HG03060 (cell line): Measurements from ENCODE around the gene RAPGEF2.
A peak's percentile ranks its signal among the peaks of the same experiment; 100 is the strongest.
"Not testable (repeated sequence)": the region's sequence is repeated elsewhere in the genome, so short reads cannot be mapped to it uniquely, and the experiment has no call there.

ENCODE experiments used
- ATAC-seq: cut with Tn5 transposase; IDR thresholded peaks from one replicate; pipeline ENCODE4 v1.9.1; 2021; ENCODE audit warnings: low read depth, moderate number of reproducible peaks; ENCODE audit not compliant: unreplicated experiment

The RAPGEF2 gene, protein sequence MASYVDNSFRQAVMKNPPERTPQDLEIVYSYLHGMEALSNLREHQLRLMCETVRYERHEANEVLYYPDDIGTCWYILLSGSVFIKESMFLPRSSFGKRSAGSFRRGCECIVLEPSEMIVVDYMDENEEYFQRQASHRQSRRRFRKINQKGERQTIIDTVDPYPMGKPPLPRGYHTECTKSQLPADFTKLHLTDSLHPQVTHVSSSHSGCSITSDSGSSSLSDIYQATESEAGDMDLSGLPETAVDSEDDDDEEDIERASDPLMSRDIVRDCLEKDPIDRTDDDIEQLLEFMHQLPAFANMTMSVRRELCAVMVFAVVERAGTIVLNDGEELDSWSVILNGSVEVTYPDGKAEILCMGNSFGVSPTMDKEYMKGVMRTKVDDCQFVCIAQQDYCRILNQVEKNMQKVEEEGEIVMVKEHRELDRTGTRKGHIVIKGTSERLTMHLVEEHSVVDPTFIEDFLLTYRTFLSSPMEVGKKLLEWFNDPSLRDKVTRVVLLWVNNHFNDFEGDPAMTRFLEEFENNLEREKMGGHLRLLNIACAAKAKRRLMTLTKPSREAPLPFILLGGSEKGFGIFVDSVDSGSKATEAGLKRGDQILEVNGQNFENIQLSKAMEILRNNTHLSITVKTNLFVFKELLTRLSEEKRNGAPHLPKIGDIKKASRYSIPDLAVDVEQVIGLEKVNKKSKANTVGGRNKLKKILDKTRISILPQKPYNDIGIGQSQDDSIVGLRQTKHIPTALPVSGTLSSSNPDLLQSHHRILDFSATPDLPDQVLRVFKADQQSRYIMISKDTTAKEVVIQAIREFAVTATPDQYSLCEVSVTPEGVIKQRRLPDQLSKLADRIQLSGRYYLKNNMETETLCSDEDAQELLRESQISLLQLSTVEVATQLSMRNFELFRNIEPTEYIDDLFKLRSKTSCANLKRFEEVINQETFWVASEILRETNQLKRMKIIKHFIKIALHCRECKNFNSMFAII (N-terminal part only)

GRCh38 chr4:159102622-159103383 is at the start of gene RAPGEF2:
Gene RAPGEF2 (plus strand): TSS chr4:159103079. CDS start chr4:159104163, 1,084 bp downstream.
- ATAC-seq, result peak; percentile 59

DNA sequence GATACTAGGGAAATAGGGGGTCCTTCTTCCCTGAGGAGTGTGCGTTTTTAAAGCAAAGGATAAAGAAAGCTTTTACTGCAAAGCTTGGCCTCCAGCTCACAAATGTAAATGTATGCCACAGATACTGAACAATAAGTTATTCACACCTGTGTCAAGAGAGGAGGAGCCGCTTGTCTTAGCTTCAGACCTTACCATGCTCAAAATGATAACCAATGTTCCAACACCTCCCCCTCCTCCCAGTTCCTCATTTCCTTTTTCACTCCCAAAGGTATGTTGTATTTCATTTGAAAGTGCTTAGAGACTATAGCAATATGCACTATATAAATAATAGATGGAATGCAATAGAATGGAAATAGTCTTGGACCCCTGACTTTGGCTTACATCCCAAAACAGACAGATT is 47.0 kb upstream of the RAPGEF2 start:
- no peak for ATAC-seq

DNA sequence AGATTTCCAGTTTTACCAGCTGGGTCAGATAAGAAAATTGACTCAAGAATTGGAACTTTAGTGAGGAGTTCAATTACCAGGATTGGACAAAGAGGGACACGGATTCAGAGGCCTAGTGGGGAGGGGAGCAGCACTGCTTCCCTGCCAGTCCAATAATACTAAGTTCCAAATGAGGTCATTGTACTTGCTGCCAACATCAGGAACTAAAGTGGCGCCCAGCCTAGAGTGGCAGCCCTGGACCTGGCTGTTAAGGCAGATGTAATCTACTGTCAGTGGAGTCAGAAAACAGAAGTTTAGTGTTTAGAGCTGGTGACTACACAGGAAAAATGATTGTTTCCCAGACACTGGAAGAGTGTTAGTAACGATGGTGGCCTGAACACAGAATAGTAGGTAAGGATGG is 42.7 kb upstream of the RAPGEF2 start:
- no peak for ATAC-seq

DNA sequence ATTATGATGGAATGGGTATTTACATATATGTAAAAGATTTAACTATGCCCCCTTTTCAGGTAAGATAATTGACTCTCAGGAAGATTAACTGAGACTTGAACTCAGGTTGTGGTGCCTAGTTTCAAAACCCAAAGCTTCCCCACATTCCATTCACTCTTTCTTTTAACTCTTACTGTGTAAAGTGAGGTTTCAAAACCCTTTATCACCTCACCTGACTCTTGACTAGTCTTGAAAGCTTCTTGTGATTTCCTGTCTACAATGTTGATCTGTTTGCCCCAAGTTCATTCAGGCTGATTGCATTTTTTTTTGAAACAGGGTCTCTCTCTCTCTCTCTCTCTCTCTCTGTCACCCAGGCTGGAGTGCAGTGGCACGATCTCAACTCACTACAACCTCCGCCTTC is 40.5 kb upstream of the RAPGEF2 start:
- no peak for ATAC-seq

DNA sequence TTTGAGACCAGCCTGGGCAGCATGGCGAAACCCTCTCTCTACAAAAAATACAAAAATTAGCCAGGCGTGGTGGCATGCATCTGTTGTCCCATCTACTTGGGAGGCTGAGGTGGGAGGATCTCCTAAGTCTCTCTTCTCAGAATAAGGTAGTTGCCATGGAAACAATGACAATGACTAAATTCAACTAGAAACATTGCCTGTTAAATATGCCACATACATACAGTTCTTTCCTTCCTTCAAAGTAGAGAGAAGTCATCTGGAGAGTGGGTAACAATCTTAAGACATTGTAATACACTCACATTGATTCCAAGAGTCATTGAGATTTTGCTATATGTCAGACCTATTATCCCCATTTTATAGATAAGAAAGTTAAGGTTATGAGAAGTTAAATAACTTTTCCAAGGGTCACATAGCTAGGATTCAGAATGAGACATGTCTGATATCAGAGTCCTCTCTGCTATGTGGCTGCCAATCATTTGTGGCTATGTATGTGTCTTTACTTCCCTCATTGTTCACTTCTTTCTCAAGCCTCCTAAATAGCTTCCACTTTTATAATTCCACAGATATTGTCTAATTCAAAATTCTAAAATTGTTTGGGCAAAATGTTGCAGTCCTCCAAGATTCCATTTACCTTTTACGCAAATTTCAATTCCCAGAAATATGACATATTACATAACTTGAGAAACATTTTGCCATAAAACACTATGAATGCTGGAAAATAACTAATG is 37.2 kb upstream of the RAPGEF2 start:
- no peak for ATAC-seq

DNA sequence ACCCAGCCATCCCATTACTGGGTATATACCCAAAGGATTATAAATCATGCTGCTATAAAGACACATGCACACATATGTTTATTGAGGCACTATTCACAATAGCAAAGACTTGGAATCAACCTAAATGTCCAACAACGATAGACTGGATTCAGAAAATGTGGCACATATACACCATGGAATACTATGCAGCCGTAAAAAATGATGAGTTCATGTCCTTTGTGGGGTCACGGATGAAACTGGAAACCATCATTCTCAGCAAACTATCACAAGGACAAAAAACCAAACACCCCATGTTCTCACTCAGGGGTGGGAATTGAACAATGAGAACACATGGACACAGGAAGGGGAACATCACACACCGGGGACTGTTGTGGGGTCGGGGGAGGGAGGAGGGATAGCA is 34.7 kb upstream of the RAPGEF2 start:
- ATAC-seq, result not testable (repeated sequence)

DNA sequence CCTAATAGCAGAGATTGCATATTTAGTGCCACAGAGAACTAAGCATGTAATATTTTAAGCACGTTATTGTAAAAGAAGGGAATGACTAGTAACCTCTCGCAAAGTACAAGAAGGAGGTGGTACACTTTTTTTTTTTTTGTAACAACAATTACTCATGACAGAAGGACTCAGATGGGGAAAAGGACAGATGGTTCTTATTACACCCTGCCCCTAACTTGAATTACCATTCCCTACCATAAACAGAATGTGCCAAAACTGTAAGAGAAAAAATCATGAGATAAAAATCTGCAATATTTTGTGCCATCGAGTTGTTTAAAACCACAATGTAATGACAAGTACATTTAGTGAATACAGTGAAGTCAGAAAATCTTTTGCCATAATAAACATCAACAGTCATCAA is 33.0 kb upstream of the RAPGEF2 start:
- no peak for ATAC-seq

DNA sequence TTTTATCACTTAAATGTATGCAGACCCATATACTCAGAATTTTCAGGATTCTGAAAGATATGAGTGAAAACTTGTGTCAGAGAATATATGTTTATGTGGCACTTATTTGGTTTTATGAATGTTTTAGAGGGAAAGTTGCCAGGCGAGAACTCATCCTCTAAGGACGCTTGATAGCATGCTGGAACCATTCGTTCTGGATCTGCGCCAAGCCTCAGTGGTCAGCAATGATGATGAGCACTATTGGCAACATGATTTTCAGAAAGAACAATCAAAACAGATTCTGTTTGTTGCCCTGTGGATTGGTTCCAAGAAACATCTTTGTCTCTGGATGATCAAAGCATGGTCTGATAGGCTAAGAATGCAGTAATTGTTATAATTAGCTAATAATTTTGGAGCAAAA is 32.1 kb upstream of the RAPGEF2 start:
- ATAC-seq, result no peak

DNA sequence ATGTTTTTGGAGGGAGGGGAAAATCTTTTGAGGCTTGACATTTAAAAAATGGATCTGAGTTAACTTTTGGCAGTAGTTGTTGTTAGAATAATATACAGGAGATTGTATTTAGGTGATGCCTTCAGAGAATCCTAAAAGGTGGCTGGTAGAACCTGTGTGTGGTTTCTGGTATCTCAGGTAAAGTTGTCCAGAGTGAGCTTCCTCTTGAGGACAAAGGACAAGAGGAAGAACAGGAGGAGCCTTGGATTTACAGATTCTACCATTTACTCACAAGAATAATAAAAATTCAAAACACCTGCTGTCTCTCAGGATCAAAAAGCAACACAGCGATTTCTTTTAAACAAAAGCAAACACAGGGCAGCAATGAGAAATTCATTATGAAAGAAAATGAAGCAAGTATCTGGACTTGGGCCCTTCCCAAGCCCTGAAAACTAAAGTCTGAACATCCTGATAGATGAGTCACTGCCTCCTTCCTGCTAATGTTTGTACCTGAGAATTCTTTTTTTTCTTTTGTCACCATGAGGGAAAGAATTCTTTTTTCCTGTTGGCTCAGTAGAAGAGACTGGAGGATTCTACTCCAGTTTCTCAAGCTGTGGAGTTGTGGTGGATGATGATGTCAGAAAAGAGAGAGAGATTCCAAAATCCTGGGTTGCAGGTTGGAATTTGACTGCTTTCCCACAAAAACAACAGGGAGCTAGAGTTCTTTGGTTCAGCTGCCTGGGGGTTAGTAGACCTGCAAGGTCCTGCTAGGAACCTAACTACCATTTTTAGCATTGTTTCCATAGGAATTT is 31.5 kb upstream of the RAPGEF2 start:
- ATAC-seq, result no peak

- no peak for ATAC-seq
Measured at GRCh38 chr4:159071969-159072765, 30.7 kb upstream of the RAPGEF2 start.

- no peak for ATAC-seq
Measured at GRCh38 chr4:159075531-159075932, 27.3 kb upstream of the RAPGEF2 start.

DNA sequence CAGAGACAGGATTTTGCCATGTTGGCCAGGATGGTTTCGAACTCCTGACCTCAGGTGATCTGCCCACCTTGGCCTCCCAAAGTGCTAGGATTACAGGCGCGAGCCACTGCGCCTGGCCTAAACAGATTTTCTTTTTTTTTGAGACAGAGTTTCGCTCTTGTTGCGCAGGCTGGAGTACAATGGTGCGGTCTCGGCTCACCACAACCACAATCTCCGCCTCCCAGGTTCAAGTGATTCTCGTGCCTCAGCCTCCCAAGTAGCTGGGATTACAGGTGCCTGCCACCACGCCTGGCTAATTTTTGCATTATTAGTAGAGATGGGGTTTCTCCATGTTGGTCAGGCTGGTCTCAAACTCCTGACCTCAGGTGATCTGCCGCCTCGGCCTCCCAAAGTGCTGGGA is 25.9 kb upstream of the RAPGEF2 start:
- not testable (repeated sequence) for ATAC-seq

GRCh38 chr4:159077702-159078495 is 25.0 kb upstream of the RAPGEF2 start:
- ATAC-seq, result peak; percentile 99

- ATAC-seq, result no peak
Measured at GRCh38 chr4:159079074-159079473, 23.8 kb upstream of the RAPGEF2 start.

DNA sequence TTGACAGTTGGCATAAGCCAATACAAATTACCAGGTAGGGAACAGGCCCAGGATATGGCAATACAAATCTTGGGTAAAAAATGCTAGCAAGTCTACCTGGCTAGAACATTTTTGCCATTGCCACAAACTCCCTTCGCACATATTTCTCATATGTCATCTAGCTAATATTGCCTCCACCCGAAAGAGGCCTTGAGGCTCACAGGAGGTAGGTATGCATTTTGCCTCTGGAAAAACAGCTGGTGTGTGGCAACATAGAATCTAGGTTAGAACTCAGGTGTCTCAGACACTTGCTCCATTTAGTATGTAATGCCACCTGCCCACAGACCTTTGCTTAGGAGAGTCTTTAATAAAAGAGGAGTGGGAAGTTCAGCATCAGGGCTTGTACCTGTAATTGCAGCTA is 16.3 kb upstream of the RAPGEF2 start:
- ATAC-seq, result no peak

DNA sequence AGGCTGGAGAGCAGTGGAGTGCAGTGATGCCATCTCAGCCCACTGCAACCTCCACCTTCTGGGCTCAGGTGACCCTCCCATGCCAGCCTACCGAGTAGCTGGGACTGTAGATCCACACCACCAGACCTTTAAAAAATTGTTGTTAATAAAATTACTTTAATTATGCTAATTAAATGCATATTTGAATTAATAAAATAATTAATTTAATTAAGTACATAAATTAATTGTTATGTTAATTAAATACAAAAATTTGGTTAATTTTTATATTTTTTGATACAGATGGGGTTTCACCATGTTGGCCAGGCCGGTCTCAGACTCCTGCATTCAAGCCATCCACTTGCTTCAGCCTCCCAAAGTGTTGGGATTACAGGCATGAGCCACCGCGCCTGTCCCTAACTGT is 12.6 kb upstream of the RAPGEF2 start:
- ATAC-seq, result no peak

- not testable (repeated sequence) for ATAC-seq
Measured at GRCh38 chr4:159094156-159094555, 8.7 kb upstream of the RAPGEF2 start.

- ATAC-seq, result no peak
Measured at GRCh38 chr4:159096434-159096833, 6.4 kb upstream of the RAPGEF2 start.
